ENCODE results near the gene IRAK4.

Gene IRAK4

DNA sequence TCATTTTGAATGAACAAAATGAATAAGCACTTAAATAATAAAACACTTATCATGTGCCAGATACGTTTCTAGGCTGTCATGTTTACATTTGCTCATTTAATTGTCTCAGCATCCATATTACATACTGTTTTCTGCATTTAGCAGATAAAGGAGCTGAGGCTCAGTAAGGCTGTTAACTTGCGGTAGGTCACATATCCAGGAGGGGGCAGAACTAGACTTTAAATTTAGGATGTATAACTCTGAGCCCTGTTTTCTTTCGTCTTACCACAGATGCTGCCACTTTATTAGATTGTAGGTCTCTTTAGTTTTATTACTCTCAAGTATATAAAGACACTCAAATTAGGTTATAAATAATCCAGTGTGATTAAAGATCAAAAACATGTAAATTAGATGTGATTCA lies 17.7 kb downstream of the IRAK4 start:
- DNase-seq, result no peak

- no peak for DNase-seq
Observed at GRCh38 chr12:43786899-43787693, 28.3 kb downstream of the IRAK4 start.

GRCh38 chr12:43789941-43790340 lies 31.2 kb downstream of the IRAK4 start:
- no peak for DNase-seq

- no peak for DNase-seq
Observed at GRCh38 chr12:43795716-43796280, 37.0 kb downstream of the IRAK4 start.

DNA sequence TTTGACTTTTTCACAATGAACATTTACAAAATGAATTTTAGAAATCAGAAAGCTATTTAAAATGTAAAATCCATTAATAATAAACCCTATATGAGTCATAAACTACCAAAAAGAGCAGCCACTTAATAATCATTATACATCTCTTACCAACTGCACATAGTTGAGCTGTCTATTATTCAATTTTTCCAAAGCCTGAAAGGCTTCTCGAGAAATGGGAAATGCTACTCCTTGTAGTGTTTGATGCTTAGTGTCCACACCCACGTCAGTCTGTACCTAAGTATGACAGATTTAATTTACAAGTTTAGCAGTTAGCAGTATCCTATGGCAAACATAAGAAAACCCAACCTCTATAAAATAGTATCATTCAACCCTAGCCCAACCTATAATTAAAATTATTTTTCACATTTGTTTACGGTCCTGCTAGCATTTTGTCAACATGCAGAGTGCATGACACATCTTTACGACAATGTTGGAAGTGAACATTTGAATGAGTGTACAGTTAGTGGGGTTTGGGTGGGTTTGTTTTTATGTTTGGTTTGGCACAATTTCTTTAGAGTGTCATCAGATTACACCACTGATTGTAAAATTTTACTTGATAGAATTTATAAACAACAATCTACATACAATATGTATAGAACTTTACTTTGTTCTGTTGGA lies 38.9 kb downstream of the IRAK4 start:
- DNase-seq, result no peak

DNA sequence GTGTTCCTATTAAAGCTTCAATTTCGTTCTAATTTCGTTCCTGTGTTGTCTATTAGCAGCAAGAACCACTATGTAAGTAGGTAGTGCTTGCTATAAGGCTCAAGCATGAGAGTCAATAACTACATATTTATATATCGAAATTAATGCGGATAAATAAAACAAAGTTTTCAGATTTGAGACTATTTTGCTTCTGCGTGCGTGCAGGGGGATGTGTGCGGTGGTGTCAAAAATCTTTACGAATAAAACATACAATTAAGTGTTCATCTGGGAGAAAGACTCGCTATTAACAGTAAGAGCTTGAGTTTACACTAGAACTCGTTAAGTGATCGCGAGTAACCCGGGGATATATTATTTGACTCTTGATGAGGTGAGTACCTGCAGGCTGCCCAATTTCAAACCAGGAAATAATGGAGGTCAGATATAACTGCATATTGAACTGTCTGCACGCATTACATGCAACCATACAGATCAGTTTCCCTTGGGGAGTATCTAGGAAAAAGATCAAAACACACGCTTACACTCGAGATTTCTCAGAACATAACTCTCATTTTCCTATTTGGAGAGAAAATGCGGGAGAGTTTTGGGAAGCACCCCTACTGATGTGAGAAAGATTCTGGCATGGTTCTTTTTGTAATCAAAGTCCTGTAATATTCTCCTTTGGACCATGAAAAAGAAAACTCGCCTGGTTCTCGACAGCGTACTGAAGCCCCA lies 46.6 kb downstream of the IRAK4 start:
- no peak for DNase-seq

- peak; percentile 92 for DNase-seq
Observed at GRCh38 chr12:43805860-43806736, 47.3 kb downstream of the IRAK4 start, which contains the start of gene TWF1. Gene TWF1, minus strand, starts transcription at chr12:43806317. Its CDS starts 72 bp downstream, at chr12:43806245.

- no peak for DNase-seq
Observed at GRCh38 chr12:43806737-43807072, 48.0 kb downstream of the IRAK4 start.

GRCh38 chr12:43807386-43807785 lies 48.6 kb downstream of the IRAK4 start:
- no peak for DNase-seq

- DNase-seq, result no peak
Observed at GRCh38 chr12:43812057-43812456, 53.3 kb downstream of the IRAK4 start.

DNA sequence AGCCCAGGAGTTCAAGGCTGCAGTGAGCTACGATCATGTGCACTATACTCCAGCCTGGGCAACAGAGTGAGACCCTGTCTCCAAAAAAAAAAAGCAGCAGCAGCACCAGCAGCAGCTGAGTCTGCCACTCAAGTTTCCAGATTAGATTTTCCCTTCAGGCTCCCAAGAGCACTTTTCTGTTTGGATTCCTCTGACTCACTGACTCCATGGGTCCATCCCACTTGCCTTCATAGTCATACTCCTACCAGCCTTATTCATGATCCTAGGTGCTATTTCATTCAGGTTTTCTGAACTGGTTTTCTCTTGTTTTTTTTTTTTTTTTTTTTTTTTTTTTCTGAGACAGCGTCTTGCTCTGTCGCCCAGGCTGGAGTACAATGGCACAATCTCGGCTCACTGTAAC lies 54.2 kb downstream of the IRAK4 start:
- no peak for DNase-seq

DNA sequence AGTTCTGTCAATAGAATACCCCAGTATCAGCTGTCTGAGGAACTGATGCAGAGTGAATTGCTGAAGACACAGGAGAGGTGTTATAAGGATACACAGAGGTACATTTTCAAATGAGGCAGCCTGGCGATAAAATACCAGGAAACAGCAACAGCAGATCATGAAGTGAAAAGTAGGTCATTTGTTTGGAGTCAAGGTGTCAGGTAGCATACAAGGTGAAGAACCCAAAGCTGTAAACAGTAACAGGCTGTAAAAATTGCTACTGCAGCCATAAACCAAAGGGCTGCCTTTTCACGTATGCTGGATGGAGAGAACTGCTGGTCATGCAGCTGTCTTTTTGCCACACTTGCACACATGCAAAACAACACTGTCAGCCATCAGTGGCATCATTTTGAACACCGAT lies 56.7 kb downstream of the IRAK4 start:
- DNase-seq, result no peak

DNA sequence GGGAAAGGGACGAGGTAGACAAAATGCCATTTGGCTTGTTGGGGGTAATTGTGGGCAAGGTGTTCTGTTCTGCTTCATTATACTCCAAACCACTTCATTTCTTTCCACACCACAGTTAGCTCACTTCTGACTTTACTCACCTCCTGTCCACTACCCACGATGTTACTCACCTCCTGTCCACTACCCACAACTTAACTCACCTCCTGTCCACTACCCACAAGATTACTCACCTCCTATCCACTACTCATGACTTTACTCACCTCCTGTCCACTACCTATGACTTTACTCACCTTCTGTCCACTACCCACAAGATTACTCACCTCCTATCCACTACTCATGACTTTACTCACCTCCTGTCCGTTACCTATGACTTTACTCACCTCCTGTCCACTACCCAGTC lies 57.4 kb downstream of the IRAK4 start:
- no peak for DNase-seq

- no peak for DNase-seq
Observed at GRCh38 chr12:43824207-43824775, 65.5 kb downstream of the IRAK4 start.

DNA sequence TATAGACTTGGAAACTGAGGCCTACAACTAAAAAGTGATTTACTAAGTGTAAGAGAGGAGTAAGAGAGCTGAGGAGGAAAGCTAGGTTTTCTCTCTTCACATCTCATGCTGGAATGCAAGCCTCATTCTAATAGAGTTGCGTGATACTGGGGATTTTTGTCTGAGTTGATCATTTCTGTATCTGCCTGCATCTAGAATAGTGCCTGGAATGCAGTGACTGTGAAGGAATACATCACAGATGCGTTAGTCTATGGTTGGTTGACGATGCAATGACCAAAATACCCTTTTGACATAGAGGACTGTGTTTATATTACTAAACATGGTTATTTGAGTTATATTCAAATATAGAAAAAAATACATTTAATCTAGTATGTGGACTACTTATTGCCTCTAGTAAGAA lies 67.9 kb downstream of the IRAK4 start:
- no peak for DNase-seq

GRCh38 chr12:43827093-43827492 lies 68.3 kb downstream of the IRAK4 start:
- no peak for DNase-seq

GRCh38 chr12:43832463-43833168 lies 73.9 kb downstream of the IRAK4 start:
- DNase-seq, result no peak

DNA sequence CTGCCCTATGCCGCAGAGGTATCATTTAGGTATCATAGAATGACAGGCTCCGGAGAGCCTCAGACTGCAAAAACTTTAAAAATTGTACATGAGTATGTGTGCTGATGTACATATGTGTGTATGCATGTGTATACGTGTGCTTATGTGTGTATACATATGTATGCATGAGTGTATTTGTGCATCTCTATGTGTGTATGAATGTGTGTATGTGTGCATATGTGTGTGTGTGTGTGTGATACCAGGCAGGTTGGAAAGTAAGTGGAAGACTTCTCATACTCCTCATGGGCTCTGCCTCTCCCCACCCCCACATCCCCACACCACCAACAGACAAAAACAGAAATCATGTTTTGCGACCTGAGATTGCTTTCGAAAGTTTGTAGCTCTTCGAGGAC lies 76.5 kb downstream of the IRAK4 start:
- DNase-seq, result no peak

DNA sequence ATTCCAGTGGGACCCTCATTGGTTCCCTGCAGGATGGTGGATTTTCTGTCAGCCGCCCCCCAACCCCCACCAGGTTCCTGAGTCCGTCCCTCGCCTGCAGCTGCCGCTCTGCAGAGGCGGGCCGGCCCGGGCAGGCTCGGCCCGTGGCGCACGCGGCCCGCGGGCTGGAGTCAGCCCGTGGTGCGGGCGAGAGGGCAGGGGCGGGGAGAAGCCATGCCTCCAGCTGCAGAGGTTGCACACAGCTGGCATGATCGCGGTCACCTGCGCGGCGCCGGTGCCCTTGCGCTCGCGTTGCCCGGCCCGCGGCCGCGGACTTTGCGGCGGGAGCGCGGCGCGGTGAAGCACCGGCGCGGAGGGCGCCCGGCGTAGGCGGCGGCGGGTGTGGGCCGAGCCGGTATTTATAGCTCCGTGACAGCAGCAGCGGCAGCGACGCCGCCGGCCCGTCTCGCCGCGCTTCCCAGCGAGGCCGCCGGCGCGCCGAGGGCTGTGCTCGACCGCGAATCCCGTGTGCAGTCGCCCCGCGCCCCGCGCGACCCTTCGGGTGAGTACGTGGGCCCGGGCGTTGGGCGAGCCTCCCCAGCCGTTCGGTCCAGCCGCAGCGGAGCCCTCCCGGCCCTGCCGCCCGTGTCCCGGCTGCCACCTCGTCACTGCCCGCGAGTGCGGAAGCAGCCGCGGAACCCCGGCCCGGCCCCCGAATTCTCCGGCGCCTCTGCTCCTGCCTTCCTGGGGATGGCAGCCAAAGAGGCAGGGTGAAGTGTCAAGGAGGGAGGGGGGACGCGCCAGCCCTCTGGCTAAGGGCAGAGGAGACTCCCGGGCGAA lies 77.1 kb downstream of the IRAK4 start, which contains the start of gene TMEM117:
TSS of gene TMEM117 (plus strand) at position 426 of the 819 bp plus-strand sequence.
- peak; percentile 83 for DNase-seq

DNA sequence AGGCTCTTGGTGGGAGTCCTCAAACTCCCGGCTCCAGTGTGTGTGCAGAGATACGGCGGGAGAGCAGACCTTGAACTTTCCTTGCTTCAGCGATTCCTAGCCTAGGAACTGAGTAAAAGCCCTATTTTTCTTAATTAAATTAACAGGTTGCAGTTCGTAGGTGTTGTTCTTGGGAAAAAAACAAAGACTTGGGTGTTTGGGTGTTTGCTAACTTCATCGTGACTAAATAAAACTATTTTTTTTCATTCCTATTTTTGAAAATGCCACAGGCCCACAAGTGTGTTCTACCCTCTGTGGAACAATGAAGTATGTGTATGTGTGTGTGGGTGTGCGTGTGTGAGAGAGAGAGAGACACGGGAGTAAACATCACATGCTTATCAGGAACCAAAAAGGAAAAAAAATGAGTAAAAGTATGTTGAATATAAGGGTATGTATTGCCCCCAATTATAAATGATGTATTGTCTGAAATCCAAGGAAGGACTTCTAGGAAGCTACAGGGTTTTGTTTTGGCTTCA lies 77.8 kb downstream of the IRAK4 start:
- DNase-seq, result no peak

Measured in GOT3 (cell line).